Measurements from ENCODE around the gene SETD5. TPM values are rescaled to one million over a fixed set of nuclear protein-coding genes. Genes with fewer than 3 reads are reported as not detected.

The SETD5 gene
- total RNA-seq, 2 experiments from 2014 or later, result 104 to 112 TPM

DNA sequence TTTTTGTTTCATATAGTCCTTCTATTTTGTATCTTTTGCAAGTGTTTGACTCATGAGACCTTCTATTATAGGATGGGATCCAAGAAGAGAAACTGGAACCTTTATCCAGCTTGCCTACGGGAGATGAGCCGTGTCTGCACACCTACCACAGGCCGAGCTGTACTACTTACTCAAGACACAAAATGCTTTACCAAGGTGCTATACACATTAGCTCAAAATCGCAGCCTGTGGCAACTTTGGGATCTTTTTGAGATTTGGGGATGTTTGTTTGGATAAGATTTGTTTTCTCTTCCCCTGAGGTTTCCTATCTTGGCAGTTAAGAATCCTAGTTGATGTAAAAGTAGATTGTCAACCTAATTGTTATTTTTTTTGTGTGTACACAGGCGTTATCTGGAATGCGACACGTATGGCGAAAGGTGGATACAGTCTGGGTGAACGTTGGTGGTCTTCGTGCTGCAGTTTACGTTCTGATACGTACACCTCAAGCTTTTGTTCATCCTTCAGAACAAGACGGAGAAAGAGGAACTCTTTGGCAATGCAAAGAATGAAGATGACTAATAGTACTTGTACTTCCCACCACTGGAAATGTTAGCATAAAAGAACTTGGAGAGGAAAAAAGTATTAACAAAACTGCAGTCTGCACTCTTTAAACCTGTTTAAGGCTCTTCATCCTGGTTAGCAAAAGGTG lies 13.1 kb upstream of the SETD5 start:
- Mint-ChIP-seq H3K27ac (peak overlapping the region; percentile 72), H3K27me3 (no peaks in the 10 kb centered on the region), H3K4me1 (peaks cover 20% of the 10 kb centered on the region), H3K36me3 (peaks cover 33% of the 10 kb centered on the region), H3K9me3 (no peaks in the 10 kb centered on the region), H3K4me3 (no peak overlapping the region)
- DNase-seq, result no peak

DNA sequence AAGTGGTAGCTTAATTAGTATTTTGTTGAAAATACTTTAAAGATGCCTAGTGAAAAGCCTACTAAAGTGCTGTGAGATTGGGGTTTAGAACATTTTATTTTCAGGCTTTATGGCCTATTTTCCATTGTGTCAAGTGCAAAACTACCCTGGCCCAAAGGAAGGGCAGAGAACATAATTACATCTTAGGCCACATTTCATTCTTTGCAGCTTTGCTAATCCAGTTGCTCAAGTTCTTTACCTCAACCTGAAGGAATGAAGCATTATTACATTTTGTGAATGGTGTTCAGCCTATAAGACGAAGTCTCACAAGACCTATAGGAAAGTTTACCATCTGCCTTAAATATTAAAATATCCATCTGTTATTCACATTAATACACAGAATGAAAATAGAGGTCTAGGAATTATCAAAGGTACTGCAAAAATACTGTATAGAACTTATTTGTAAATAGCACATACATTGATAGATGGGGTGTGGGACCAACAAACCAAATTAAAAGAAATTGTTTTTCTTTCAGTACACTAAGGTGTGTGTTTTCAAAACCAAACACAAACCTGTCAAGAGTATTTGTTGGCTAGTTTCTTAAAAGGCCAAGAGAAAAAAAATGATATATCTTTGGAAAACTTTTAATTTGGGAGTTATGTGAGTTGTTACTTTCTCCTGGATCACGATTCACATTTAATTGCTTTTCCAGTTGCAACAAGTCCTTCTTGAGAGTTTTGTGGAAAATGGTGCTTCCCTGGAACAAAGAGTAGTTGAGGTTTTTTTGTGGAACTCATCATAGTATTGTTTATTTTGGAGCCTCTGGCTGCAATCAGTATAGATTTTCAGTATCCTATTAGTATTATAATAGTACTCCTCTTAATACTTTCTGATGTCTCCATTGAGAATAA lies 12.0 kb upstream of the SETD5 start:
- H3K4me1 Mint-ChIP-seq, result peaks cover 26% of the 10 kb centered on the region
- H3K4me3 Mint-ChIP-seq, result no peak overlapping the region
- peaks cover 35% of the 10 kb centered on the region for H3K36me3 Mint-ChIP-seq
- DNase-seq, result no peak
- no peaks in the 10 kb centered on the region for H3K9me3 Mint-ChIP-seq
- peak overlapping the region; percentile 82 for H3K27ac Mint-ChIP-seq
- H3K27me3 Mint-ChIP-seq, result no peaks in the 10 kb centered on the region

DNA sequence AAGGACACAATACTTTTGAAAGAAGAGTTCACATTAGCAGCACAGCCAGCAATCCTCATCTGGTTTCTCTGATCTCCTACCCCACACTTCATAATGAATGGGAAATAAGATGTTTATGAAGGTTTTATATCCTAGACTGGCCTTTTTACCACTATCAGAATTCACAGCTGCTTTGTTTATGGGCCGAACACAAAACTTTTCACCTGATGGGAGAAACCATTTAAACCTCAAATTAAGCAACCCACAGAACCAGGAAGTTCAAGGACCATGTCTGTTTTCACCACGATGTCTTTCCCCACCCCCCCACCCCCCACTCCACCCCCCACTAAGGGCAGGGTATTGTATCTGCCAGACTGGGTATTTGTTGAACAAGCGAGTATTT lies 11.3 kb upstream of the SETD5 start:
- DNase-seq, result no peak
- Mint-ChIP-seq H3K9me3 (no peaks in the 10 kb centered on the region), H3K27ac (peak overlapping the region; percentile 82), H3K4me1 (peaks cover 31% of the 10 kb centered on the region), H3K36me3 (peaks cover 41% of the 10 kb centered on the region), H3K4me3 (no peak overlapping the region), H3K27me3 (no peaks in the 10 kb centered on the region)

DNA sequence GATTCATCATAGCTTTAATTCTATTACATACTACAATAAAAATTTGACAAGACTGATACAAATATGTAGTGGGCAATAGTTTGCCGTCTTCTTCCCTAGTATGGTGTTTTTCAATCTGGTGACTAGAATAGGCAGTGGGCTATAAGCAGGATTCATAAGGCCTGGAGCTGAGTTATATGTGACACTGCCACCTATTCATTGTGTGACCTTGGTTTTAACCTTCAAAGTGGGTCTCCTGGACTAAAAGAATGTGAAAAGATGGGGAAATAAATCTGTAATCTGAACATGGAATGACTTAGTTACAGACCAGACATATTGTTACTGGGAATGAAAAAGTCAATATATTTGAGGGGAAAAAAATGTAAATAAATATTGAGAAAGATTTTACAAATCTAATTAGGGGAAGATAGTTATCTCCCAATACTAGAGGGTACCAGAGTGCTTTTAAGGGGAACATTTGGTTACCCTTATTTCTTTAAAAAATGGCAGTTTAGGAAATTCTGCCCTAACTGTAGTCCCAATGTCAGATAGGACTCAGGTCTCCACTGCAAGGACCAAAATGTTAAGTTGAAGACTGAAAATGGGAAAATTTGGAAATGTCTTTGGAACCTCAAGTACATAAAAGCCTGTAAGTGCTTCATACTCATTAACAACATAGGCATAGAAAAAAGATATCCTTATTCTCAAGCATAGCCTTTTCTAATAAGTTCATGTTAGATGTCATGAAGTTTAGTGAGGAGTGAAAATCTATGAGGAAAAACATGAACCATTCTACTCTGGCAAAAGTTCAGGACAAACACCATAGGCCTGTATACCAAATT lies 10.7 kb upstream of the SETD5 start:
- Mint-ChIP-seq H3K9me3 (no peaks in the 10 kb centered on the region), H3K27me3 (no peaks in the 10 kb centered on the region), H3K4me1 (peaks cover 35% of the 10 kb centered on the region), H3K4me3 (no peak overlapping the region), H3K36me3 (peaks cover 43% of the 10 kb centered on the region), H3K27ac (peak overlapping the region; percentile 63)
- DNase-seq, result no peak

DNA sequence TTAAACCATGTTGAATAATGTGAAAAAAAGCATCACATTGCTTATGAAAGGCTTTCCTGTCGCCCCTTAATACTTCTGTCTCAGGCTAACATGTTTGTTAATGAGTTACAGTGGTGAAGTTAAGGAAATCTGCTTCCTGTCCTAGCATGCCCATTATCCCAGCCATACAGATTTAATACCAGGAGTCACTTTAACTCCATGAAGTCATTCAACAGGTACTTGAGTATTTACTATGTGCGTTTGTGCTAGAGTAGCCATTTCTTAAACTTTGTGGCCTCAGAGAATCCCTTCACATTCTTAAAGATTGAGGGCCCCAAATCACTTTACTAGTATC lies 10.1 kb upstream of the SETD5 start:
- Mint-ChIP-seq H3K36me3 (peaks cover 48% of the 10 kb centered on the region), H3K9me3 (no peaks in the 10 kb centered on the region), H3K27ac (peak overlapping the region; percentile 14), H3K27me3 (no peaks in the 10 kb centered on the region), H3K4me1 (peaks cover 41% of the 10 kb centered on the region), H3K4me3 (no peak overlapping the region)
- DNase-seq, result no peak

DNA sequence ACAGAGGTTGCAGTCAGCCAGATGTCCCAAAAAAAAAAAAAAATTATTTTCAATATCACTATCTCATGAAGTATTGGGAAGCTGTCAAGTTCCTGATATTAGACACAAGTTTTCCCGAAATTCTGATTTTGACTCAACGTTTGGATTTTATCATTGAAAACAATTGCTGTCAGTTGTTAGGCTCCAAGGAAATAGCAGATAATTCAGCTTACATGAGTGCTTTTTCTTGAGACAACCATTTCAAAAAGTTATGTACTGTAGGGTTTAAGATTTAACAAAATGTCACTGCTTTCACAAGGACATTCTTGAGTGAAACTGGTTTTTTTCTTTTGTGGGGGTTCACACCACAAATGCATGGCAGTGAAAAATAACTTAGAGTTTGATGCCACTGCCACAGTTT lies 9.3 kb upstream of the SETD5 start:
- H3K4me3 Mint-ChIP-seq, result no peak overlapping the region
- no peak overlapping the region for H3K27ac Mint-ChIP-seq

DNA sequence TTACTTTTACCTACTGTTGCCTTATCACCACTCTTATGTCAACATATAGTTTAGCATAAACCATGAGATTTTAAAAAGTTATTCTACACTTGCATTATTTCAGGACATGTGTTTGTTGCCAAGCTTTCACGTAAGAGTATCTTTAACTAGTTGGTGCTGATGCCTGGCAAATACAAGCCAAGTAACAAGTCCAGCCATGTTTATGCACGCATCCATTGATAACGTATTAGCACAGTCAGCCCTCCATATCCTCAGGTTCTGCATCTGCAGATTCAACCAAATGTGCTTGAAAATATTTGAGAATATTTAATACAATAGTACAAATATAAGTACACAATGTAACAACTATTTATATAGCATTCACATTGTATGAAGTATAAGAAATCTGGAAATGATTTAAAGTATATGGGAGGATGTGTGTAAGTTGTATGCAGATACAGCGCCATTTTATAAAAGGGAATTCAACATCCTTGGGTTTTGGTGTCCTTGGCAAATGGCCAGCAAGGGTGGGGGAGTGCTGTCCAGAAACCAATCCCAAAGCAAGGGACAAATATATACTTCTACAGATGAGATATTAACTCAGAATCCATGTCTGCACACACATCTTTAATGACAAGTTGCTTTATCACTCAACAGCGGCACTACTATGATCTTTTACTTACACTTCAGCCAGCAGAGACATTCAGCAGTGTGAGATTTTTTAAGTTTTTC lies 8.7 kb upstream of the SETD5 start:
- no peak overlapping the region for H3K4me3 Mint-ChIP-seq
- peaks cover 53% of the 10 kb centered on the region for H3K36me3 Mint-ChIP-seq
- DNase-seq, result no peak
- H3K27ac Mint-ChIP-seq, result peak overlapping the region; percentile 31
- H3K9me3 Mint-ChIP-seq, result no peaks in the 10 kb centered on the region
- H3K4me1 Mint-ChIP-seq, result peaks cover 50% of the 10 kb centered on the region
- no peaks in the 10 kb centered on the region for H3K27me3 Mint-ChIP-seq

More for the DNA sequence above, 9.3 kb upstream of the SETD5 start:
- Mint-ChIP-seq H3K9me3 (no peaks in the 10 kb centered on the region), H3K27me3 (no peaks in the 10 kb centered on the region), H3K4me1 (peaks cover 45% of the 10 kb centered on the region), H3K36me3 (peaks cover 50% of the 10 kb centered on the region)
- no peak for DNase-seq

DNA sequence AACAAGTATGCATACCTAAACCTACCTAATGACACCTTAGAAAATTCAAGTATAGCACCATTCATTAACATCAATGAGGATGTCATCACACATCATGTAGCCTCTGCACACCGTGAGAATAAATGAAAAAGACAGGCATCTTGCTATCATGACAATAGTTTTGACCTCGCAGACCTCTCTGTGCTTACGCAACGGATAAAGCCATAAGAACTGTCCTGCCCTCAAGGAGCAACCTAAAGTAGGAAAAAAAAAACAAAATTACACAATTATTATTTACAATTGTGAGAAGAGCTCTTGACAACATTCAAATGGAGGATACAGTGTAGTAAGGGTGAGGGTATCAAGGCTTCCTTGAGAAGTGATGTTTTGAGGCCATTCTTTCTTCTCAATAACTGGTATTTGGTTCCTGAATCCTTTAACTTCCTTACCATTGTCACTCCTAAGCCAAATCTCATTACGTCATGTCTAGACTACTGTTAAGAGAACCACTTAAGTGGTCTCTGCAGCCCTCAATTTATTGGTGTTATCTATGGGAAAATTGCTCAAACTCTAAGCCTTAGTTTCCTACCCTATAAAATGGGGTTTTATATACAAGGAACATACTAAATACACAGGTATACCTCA lies 7.0 kb upstream of the SETD5 start:
- Mint-ChIP-seq H3K27me3 (no peaks in the 10 kb centered on the region), H3K9me3 (no peaks in the 10 kb centered on the region), H3K4me1 (peaks cover 63% of the 10 kb centered on the region), H3K27ac (peak overlapping the region; percentile 56), H3K4me3 (no peak overlapping the region), H3K36me3 (peaks cover 53% of the 10 kb centered on the region)
- no peak for DNase-seq

DNA sequence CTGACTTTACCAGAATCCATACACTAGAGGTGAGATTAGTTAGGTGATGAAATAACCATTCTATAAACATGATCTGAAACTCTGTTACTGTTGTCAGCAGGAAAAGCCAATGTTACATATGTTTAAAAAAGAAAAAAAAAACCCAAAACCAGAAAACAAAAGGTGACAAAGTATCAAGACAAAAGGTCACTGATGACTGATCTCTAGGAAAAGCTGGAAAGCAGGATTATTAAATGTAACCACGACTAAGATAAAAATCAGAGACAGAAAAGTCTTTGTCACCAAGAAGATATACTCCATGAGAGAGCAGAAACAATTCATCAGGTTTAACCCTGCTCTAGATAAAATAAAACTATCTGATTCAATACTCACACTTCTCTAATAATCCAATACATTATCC lies 5.4 kb upstream of the SETD5 start:
- H3K36me3 Mint-ChIP-seq, result peaks cover 52% of the 10 kb centered on the region
- peak overlapping the region; percentile 6 for H3K4me3 Mint-ChIP-seq
- peaks cover 59% of the 10 kb centered on the region for H3K4me1 Mint-ChIP-seq
- H3K27me3 Mint-ChIP-seq, result no peaks in the 10 kb centered on the region
- peak overlapping the region; percentile 66 for H3K27ac Mint-ChIP-seq
- no peak for DNase-seq
- H3K9me3 Mint-ChIP-seq, result no peaks in the 10 kb centered on the region

DNA sequence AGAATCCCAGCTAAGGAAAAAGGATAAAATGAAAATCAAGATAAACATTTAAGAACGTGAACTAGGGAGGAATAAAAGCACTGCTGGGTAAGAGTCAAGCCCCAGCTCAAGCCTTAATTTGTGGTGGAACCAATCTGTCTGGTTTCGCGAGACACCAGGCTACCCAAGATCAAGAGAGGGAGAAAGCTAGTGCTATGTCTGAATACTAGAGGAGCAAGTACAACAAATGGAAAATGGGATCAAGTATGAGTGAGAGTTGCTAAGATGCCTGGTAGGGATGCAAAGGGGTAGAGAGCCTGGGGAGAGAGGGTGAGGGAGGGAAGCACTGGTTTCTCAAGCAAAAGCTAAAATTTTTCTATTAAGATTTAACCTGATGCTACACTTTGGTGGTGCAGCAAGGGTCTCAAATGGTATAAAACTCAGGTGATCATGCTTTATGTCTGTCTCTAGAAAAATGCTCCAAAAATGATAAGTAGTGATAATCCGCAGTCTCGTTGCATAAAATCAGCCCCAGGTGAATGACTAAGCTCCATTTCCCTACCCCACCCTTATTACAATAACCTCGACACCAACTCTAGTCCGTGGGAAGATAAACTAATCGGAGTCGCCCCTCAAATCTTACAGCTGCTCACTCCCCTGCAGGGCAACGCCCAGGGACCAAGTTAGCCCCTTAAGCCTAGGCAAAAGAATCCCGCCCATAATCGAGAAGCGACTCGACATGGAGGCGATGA lies 1.7 kb upstream of the SETD5 start:
- Mint-ChIP-seq H3K27ac (peak overlapping the region; percentile 94), H3K9me3 (no peaks in the 10 kb centered on the region), H3K4me3 (peak overlapping the region; percentile 92), H3K27me3 (no peaks in the 10 kb centered on the region), H3K4me1 (peaks cover 55% of the 10 kb centered on the region), H3K36me3 (peaks cover 61% of the 10 kb centered on the region)
- DNase-seq, result no peak

DNA sequence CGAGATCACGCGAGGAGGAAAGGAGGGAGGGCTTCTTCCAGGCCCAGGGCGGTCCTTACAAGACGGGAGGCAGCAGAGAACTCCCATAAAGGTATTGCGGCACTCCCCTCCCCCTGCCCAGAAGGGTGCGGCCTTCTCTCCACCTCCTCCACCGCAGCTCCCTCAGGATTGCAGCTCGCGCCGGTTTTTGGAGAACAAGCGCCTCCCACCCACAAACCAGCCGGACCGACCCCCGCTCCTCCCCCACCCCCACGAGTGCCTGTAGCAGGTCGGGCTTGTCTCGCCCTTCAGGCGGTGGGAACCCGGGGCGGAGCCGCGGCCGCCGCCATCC lies 1.1 kb upstream of the SETD5 start:
- no peaks in the 10 kb centered on the region for H3K9me3 Mint-ChIP-seq
- peak overlapping the region; percentile 92 for H3K4me3 Mint-ChIP-seq
- H3K4me1 Mint-ChIP-seq, result peaks cover 58% of the 10 kb centered on the region
- no peaks in the 10 kb centered on the region for H3K27me3 Mint-ChIP-seq
- peaks cover 58% of the 10 kb centered on the region for H3K36me3 Mint-ChIP-seq
- DNase-seq, result no peak
- peak overlapping the region; percentile 94 for H3K27ac Mint-ChIP-seq

DNA sequence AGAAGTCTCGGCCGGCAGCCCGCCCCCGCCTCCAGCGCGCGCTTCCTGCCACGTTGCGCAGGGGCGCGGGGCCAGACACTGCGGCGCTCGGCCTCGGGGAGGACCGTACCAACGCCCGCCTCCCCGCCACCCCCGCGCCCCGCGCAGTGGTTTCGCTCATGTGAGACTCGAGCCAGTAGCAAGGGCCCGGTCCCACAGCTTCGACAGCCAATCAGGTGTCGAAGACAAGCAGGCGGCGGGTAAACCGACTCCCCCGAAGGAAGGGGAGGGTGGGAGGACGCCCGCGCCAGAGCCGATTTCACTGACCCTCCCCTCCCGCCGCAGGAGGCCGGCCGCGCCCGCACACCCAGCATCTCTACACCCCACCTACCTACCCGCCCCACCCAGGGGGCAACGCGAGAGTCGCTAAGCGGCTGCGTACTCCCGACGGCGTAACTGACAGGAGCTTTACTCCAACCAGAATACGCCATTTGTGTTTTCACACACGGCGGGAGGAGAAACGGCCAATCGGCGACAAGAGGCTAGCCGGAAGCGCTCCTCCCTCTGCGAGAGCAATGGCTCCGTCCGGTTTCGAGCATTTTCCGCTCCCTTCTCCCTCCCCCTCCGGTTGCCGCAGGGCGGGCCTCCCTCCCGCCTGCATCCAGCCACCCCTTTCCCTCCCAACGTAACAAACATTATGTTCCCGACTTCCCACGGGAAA lies 633 bp upstream of the SETD5 start:
- peak; percentile 98 for DNase-seq
- H3K27ac Mint-ChIP-seq, result peak overlapping the region; percentile 99
- peaks cover 53% of the 10 kb centered on the region for H3K36me3 Mint-ChIP-seq
- peak overlapping the region; percentile 92 for H3K4me3 Mint-ChIP-seq
- no peaks in the 10 kb centered on the region for H3K9me3 Mint-ChIP-seq
- peaks cover 57% of the 10 kb centered on the region for H3K4me1 Mint-ChIP-seq
- H3K27me3 Mint-ChIP-seq, result no peaks in the 10 kb centered on the region

DNA sequence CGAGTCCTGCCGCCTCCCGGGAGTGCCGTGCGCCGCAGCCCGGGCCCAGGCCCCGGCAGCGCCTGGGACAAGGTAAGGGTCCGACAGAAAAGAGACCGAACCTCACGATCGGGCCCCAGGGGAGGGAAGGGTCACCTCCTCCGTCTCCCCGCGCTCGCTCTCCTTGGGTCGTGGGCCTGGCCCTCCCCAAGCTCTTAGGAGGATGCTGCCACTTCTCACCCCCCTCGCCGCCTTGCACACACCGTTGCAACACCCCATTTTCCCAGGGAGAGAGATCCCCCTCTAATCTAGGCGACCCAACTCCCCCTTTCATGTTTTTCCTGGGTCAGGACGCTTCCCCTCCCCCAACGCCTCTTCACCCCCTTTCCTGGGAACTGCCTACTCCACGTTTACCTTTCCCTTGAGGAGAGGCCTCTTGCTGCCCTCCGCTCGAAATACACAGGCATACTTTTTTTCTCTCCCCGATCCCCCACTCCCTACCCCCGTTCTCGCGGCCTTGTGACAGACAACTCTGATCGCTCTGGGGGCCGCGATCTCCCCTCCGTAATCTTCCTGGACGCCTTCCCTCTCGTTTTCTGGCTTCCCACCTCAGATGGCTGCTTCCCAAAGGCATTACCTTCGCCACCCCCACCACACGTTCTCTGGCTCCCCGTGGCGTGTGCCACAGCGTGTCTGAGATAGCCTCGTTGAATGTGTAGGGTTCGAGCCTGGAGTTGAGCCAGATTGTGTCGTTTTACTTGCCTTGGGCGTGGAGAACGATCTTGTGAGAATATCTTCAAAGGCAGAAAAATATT lies 688 bp downstream of the SETD5 start:
- Mint-ChIP-seq H3K4me3 (peak overlapping the region; percentile 92), H3K36me3 (peaks cover 50% of the 10 kb centered on the region), H3K27me3 (no peaks in the 10 kb centered on the region), H3K4me1 (peaks cover 56% of the 10 kb centered on the region), H3K9me3 (no peaks in the 10 kb centered on the region), H3K27ac (peak overlapping the region; percentile 98)
- peak; percentile 30 for DNase-seq
